PFSK-1 (cell line): ENCODE measurements around the gene NCAPH2.

ENCODE experiments used
- POLR2AphosphoS5 ChIP-seq: IDR thresholded peaks from 2 replicates; pipeline ENCODE4 v1.6.1; 2012; ENCODE audit warnings: low read depth, mild to moderate bottlenecking, control low read depth, low read length, moderate library complexity
- SIN3A ChIP-seq: IDR thresholded peaks from 2 replicates; pipeline ENCODE4 v1.6.1; 2012; ENCODE audit warnings: mild to moderate bottlenecking, low read length, moderate library complexity, borderline replicate concordance; ENCODE audit not compliant: insufficient read depth
- TAF1 ChIP-seq: IDR thresholded peaks from 2 replicates; pipeline ENCODE4 v1.6.1; 2012; ENCODE audit warnings: low read length, control low read depth, borderline replicate concordance; ENCODE audit not compliant: insufficient read depth

DNA sequence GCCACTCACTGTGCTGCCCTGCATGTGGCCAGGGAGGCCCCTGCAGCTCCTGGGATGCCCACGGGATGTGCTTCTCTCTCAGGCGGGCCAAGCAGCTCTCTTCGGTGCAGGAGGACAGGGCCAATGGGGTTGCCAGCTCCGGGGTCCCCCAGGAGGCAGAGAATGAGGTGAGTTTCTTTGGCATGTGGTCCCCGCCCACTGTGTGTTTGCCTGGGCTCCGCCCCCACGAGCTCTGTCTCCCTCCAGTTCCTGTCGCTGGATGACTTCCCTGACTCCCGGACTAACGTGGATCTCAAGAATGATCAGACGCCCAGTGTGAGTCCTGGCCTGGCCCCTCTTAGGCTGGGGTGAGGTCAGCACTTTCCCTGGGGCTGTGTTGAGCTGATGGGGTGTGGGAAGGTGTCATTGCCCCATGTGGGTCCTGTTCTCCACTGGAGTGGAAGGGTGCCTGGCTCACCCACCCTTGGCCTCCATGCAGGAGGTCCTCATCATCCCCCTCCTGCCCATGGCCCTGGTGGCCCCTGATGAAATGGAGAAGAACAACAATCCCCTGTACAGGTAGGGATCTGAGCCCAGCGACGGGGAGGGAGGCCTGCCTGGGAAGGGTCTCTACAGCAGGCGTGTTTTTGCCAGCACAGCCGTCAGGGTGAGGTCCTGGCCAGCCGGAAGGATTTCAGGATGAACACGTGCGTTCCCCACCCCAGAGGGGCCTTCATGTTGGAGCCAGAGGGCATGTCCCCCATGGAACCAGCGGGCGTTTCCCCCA is 9.7 kb downstream of the NCAPH2 start:
- TF ChIP-seq TAF1 (no peak), POLR2AphosphoS5 (no peak), SIN3A (no peak)
